Measurements from ENCODE around the gene PLCD1. TPM values are rescaled to one million over a fixed set of nuclear protein-coding genes. Genes with fewer than 3 reads are reported as not detected.
A peak's percentile ranks its signal among the peaks of the same experiment; 100 is the strongest.

PLCD1 gene
- total RNA-seq, 1 donor from 2014 or later: 38.6 TPM

GRCh38 chr3:38000242-38000916, 29.1 kb downstream of the PLCD1 start:
- Histone ChIP-seq H3K9ac (no peak overlapping the region), H3K9me3 (ENCODE audit: low read depth) (no peaks in the 10 kb centered on the region), H3K4me2 (no peak overlapping the region), H3K4me1 (no peaks in the 10 kb centered on the region), H4K20me1 (ENCODE audit: low read depth) (no peaks in the 10 kb centered on the region), H3K27me3 (peaks cover 12% of the 10 kb centered on the region), H2AFZ (replicated peaks) (no peak overlapping the region), H3K27ac (no peak overlapping the region), H3K79me2 (ENCODE audit: low read depth) (no peaks in the 10 kb centered on the region), H3K36me3 (no peaks in the 10 kb centered on the region), H3F3A (ENCODE audit: low read depth) (peaks cover 5% of the 10 kb centered on the region), H3K4me3 (no peak overlapping the region)
- Mint-ChIP-seq H3K9me3 (no peaks in the 10 kb centered on the region), H3K4me1 (peaks cover 27% of the 10 kb centered on the region), H3K27ac (no peak overlapping the region), H3K36me3 (no peaks in the 10 kb centered on the region), H3K27me3 (ENCODE audit: insufficient read depth, low read depth) (peaks cover 13% of the 10 kb centered on the region), H3K4me3 (no peak overlapping the region)
- DNase-seq (ENCODE audit: low spot score): no peak
- TF ChIP-seq EZH2 (IDR thresholded peaks at IDR 0.05) (no peak), CTCF (IDR thresholded peaks at IDR 0.05) (no peak), EZH2phosphoT487 (IDR thresholded peaks at IDR 0.05) (no peak)

- H3K27me3 Mint-ChIP-seq (ENCODE audit: insufficient read depth, low read depth): peaks cover 11% of the 10 kb centered on the region
- no peaks in the 10 kb centered on the region for H3K36me3 ChIP-seq
- no peaks in the 10 kb centered on the region for H3K4me1 ChIP-seq
These were observed 29.6 kb downstream of the PLCD1 start for GRCh38 chr3:37999836-38000235.

GRCh38 chr3:37997791-37998370, 31.6 kb downstream of the PLCD1 start:
- peak overlapping the region; percentile 91 for H3K4me2 ChIP-seq

More at GRCh38 chr3:37999836-38000235, 29.6 kb downstream of the PLCD1 start:
- Mint-ChIP-seq H3K4me1 (peaks cover 23% of the 10 kb centered on the region), H3K4me3 (peak overlapping the region; percentile 72), H3K9me3 (no peaks in the 10 kb centered on the region), H3K27ac (no peak overlapping the region), H3K36me3 (no peaks in the 10 kb centered on the region)
- Histone ChIP-seq H3K9ac (no peak overlapping the region), H3K4me2 (no peak overlapping the region), H3F3A (ENCODE audit: low read depth) (peaks cover 5% of the 10 kb centered on the region), H3K79me2 (ENCODE audit: low read depth) (no peaks in the 10 kb centered on the region), H3K4me3 (no peak overlapping the region), H3K27ac (no peak overlapping the region), H3K27me3 (peaks cover 12% of the 10 kb centered on the region), H3K9me3 (ENCODE audit: low read depth) (no peaks in the 10 kb centered on the region), H4K20me1 (ENCODE audit: low read depth) (no peaks in the 10 kb centered on the region), H2AFZ (replicated peaks) (no peak overlapping the region)
- TF ChIP-seq EZH2phosphoT487 (IDR thresholded peaks at IDR 0.05): no peak
- TF ChIP-seq EZH2 (IDR thresholded peaks at IDR 0.05): no peak
- no peak for TF ChIP-seq CTCF (IDR thresholded peaks at IDR 0.05)
- no peak for DNase-seq (ENCODE audit: low spot score)

More at GRCh38 chr3:37997791-37998370, 31.6 kb downstream of the PLCD1 start:
- Histone ChIP-seq H3K9ac (no peak overlapping the region), H3K4me1 (no peaks in the 10 kb centered on the region), H3K79me2 (ENCODE audit: low read depth) (no peaks in the 10 kb centered on the region), H2AFZ (replicated peaks) (no peak overlapping the region), H3F3A (ENCODE audit: low read depth) (peaks cover 5% of the 10 kb centered on the region), H3K27me3 (peaks cover 12% of the 10 kb centered on the region), H3K4me3 (no peak overlapping the region), H3K9me3 (ENCODE audit: low read depth) (no peaks in the 10 kb centered on the region), H4K20me1 (ENCODE audit: low read depth) (no peaks in the 10 kb centered on the region), H3K36me3 (no peaks in the 10 kb centered on the region), H3K27ac (no peak overlapping the region)
- no peaks in the 10 kb centered on the region for H3K36me3 Mint-ChIP-seq
- peaks cover 26% of the 10 kb centered on the region for H3K4me1 Mint-ChIP-seq
- no peaks in the 10 kb centered on the region for H3K9me3 Mint-ChIP-seq
- no peak for TF ChIP-seq CTCF (IDR thresholded peaks at IDR 0.05)
- TF ChIP-seq EZH2phosphoT487 (IDR thresholded peaks at IDR 0.05): no peak
- no peak for TF ChIP-seq EZH2 (IDR thresholded peaks at IDR 0.05)
- no peak overlapping the region for H3K27ac Mint-ChIP-seq
- peaks cover 15% of the 10 kb centered on the region for H3K27me3 Mint-ChIP-seq (ENCODE audit: insufficient read depth, low read depth)
- no peak overlapping the region for H3K4me3 Mint-ChIP-seq
- DNase-seq (ENCODE audit: low spot score): no peak

Data from neural progenitor cell (in vitro differentiated cells).